ENCODE results near the gene CREG1. TPM values are rescaled to one million over a fixed set of nuclear protein-coding genes. Genes with fewer than 3 reads are reported as not detected.
A peak's percentile ranks its signal among the peaks of the same experiment; 100 is the strongest.

CREG1 gene
- total and polyA plus RNA-seq, 2 of the 8 experiments (the other 6 are each of a cell fraction or from before 2014, with no cell fraction given), result 29.8 to 30.1 TPM

DNA sequence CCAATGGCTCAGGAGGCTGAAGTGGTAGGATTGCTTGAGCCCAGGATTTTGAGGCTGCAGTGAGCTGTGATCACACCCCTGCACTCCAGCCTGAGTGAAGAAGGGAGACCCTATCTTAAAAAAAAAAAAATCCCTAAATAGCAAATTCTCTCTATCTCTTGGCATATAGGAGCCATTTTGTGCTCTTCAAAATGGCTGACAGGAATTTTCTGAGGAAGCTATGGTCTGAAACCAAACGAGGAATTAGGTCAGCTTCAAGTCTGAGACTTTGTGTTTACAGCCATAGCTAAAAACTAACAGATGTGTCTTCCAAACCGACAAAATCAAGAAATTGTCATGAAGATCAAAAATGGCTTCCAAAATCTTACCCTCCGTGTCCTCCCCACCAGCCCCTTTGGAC, 45.8 kb downstream of the CREG1 start:
- DNase-seq (ENCODE audit: low read depth in 1 of 2, low spot score in 2 of 2), result no peak
- H4K5ac ChIP-seq (ENCODE audit: insufficient read length, low read depth, low read length), result no peak overlapping the region
- H4K91ac ChIP-seq (replicated peaks; ENCODE audit: insufficient read length, low read length), result no peak overlapping the region
- no peak overlapping the region for H2BK15ac ChIP-seq (ENCODE audit: low read length)
- ChIA-PET CTCF (ENCODE audit: partially characterized antibody) (interaction anchor here (0.6 to 1.3 kb wide), 8 partner anchors 9 to 1592 kb away, joined by 3 to 5 read pairs (median 4); no protein-coding TSS in a partner anchor), POLR2A (ENCODE audit: partially characterized antibody) (no interaction called here)
- no peaks in the 10 kb centered on the region for H3K9me3 ChIP-seq (ENCODE audit: insufficient read depth in 2 of 2, low read depth in 1 of 2, low read length in 1 of 2)
- H2BK120ac ChIP-seq (replicated peaks; ENCODE audit: low read depth, low read length), result no peak overlapping the region
- H3K27me3 ChIP-seq (replicated peaks in 1 of 4; ENCODE audit: control insufficient read depth in 3 of 4, extremely low read depth in 1 of 4, insufficient read depth in 3 of 4, low read length in 3 of 4), result no peaks in the 10 kb centered on the region; a peak in 1 of 7 replicates
- H3K79me2 ChIP-seq (ENCODE audit: control insufficient read depth in 1 of 2, insufficient read depth in 2 of 2, low read length in 2 of 2), result no peaks in the 10 kb centered on the region
- peak; percentile 67 for TF ChIP-seq YY1 (IDR thresholded peaks at IDR 0.05; ENCODE audit: low read depth, low read length)
- TF ChIP-seq, protein P1, sequence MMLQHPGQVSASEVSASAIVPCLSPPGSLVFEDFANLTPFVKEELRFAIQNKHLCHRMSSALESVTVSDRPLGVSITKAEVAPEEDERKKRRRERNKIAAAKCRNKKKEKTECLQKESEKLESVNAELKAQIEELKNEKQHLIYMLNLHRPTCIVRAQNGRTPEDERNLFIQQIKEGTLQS (IDR thresholded peaks at IDR 0.05; ENCODE audit: insufficient read depth, low read depth, low read length), result no peak
- H3K4me1 ChIP-seq (replicated peaks in 1 of 4; ENCODE audit: control insufficient read depth in 3 of 4, insufficient read depth in 4 of 4, low read length in 3 of 4), result peaks cover 1 to 16% (median 8%) of the 10 kb centered on the region in 4 experiments; a peak in 5 of 7 replicates
- no peak overlapping the region for H2AK5ac ChIP-seq (ENCODE audit: low read depth, low read length)
- no peaks in the 10 kb centered on the region for H3K79me1 ChIP-seq (ENCODE audit: low read depth, low read length)
- H2BK12ac ChIP-seq (ENCODE audit: low read depth, low read length), result no peak overlapping the region
- H3K23me2 ChIP-seq (ENCODE audit: low read depth, low read length), result no peaks in the 10 kb centered on the region
- no peaks in the 10 kb centered on the region for H4K20me1 ChIP-seq (replicated peaks in 1 of 2; ENCODE audit: control insufficient read depth in 1 of 2, insufficient read depth in 2 of 2, low read length in 2 of 2)
- H3K23ac ChIP-seq (ENCODE audit: insufficient read length), result no peak overlapping the region
- no peak overlapping the region for H2AFZ ChIP-seq (ENCODE audit: low read length)
- no peak overlapping the region for H4K8ac ChIP-seq (ENCODE audit: extremely low read depth, insufficient read depth, low read length)
- H3K4me2 ChIP-seq (ENCODE audit: insufficient read depth in 1 of 2, low read depth in 2 of 2, low read length in 2 of 2), result no peak overlapping the region
- H2BK20ac ChIP-seq (ENCODE audit: low read length), result no peak overlapping the region
- H3K36me3 ChIP-seq (ENCODE audit: control insufficient read depth in 2 of 4, insufficient read depth in 4 of 4, low read length in 3 of 4), result no peaks in the 10 kb centered on the region
- no peak overlapping the region for H3K56ac ChIP-seq (replicated peaks; ENCODE audit: insufficient read length, low read depth, low read length)
- 89% methylated on average over 3 of the region's 3 CpGs; no CpG with 5 or more reads in 1 of the 2 experiments for WGBS, 2 experiments (ENCODE audit: extremely low coverage in 1 of 2, insufficient coverage in 1 of 2, insufficient read length in 1 of 2, insufficient replicate concordance in 2 of 2, low coverage in 1 of 2, low lambda C conversion rate in 2 of 2, missing lambda C conversion rate in 1 of 2)
- H3K18ac ChIP-seq (ENCODE audit: extremely low read depth, low read length), result no peak overlapping the region
- no peak overlapping the region for H3K9ac ChIP-seq (replicated peaks in 1 of 4; ENCODE audit: extremely low read depth in 1 of 4, low read depth in 3 of 4, low read length in 3 of 4)
- no peak overlapping the region for H2BK5ac ChIP-seq (ENCODE audit: low read depth, low read length)
- H3K4me3 ChIP-seq (ENCODE audit: extremely low read depth in 1 of 4, insufficient read depth in 2 of 4, low read depth in 3 of 4, low read length in 4 of 4), result no peak overlapping the region
- no peak overlapping the region for H3K14ac ChIP-seq (ENCODE audit: insufficient read length)
- no peak overlapping the region for H3K27ac ChIP-seq (ENCODE audit: low read depth, low read length)
- H3K4ac ChIP-seq (replicated peaks; ENCODE audit: insufficient read length, low read depth, low read length), result no peak overlapping the region
- FAIRE-seq, result no peak

Measured in H1 (cell line).